ENCODE measurements around the gene ACTN3.

Gene ACTN3

DNA sequence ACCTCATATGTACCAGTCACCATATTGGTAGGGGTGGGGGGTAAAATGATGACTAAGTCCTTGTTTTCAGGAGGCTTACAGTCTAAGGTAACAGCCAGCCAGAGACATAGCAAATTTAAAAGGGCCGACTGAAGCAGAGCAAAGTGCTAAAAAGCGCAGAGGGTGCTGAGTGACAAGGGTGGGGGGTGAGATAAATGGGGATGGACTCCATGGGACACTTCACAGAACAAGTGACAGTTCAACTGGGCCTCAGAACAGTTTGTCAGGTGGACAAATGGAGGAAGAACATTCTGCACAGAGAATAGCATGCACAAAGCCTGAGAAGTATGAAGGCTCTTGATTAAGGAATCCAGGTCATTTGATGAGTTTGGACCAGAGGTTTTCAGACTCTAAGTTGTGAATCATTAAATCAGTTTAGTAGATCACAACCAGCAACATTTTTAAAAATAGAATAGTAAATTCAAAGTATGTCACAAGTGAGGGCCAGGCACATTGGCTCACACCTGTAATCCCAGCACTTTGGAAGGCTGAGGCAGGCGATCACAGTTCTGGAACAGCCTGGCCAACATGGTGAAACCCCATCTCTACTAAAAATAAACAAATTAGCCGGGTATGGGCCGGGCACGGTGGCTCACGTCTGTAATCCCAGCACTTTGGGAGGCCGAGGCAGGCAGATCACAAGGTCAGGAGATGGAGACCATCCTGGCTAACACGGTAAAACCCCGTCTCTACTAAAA, 22.2 kb upstream of the ACTN3 start:
- no peaks in the 10 kb centered on the region for H3K79me2 ChIP-seq (ENCODE audit: insufficient read depth, low read depth)
- H3K27ac ChIP-seq, result no peak overlapping the region
- H3K36me3 ChIP-seq (ENCODE audit: insufficient read depth), result no peaks in the 10 kb centered on the region
- H3K9ac ChIP-seq, result no peak overlapping the region
- H3K4me1 ChIP-seq (ENCODE audit: low read depth, poor library complexity, severe bottlenecking), result no peaks in the 10 kb centered on the region
- H2AFZ ChIP-seq (ENCODE audit: low read depth), result no peak overlapping the region
- no peak overlapping the region for H3K4me2 ChIP-seq
- no peaks in the 10 kb centered on the region for H3K27me3 ChIP-seq (ENCODE audit: insufficient read depth, low read depth)
- H4K20me1 ChIP-seq (ENCODE audit: insufficient read depth), result no peaks in the 10 kb centered on the region
- H3K4me3 ChIP-seq (IDR thresholded peaks at IDR 0.05; ENCODE audit: insufficient read depth, low read depth, low read length), result no peak overlapping the region
- TF ChIP-seq, protein P1, sequence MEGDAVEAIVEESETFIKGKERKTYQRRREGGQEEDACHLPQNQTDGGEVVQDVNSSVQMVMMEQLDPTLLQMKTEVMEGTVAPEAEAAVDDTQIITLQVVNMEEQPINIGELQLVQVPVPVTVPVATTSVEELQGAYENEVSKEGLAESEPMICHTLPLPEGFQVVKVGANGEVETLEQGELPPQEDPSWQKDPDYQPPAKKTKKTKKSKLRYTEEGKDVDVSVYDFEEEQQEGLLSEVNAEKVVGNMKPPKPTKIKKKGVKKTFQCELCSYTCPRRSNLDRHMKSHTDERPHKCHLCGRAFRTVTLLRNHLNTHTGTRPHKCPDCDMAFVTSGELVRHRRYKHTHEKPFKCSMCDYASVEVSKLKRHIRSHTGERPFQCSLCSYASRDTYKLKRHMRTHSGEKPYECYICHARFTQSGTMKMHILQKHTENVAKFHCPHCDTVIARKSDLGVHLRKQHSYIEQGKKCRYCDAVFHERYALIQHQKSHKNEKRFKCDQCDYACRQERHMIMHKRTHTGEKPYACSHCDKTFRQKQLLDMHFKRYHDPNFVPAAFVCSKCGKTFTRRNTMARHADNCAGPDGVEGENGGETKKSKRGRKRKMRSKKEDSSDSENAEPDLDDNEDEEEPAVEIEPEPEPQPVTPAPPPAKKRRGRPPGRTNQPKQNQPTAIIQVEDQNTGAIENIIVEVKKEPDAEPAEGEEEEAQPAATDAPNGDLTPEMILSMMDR (conservative IDR thresholded peaks at IDR 0.05; ENCODE audit: low read depth, low read length), result no peak

DNA sequence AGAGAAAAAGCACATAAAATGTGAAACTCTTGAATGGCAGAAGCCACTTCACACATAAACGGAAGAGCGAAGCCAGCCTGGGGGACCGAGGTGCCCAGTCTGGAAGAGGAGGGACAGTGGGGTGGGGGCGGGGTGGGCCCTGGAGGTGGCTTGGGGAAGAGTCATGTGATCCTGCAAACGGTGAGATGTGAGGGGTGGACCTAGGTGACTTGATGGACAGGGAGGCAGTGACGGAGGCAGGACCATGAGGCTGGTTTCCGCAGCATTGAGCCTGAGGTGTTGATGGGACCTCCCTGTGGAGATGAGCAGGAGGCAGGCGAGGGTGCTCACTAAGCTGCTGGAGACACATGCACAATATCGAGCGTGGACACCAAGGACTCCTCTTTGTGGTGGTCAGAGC, 17.6 kb upstream of the ACTN3 start:
- Histone ChIP-seq H3K9ac (no peak overlapping the region), H3K4me3 (IDR thresholded peaks at IDR 0.05; ENCODE audit: insufficient read depth, low read depth, low read length) (no peak overlapping the region), H2AFZ (ENCODE audit: low read depth) (no peak overlapping the region), H3K27me3 (ENCODE audit: insufficient read depth, low read depth) (no peaks in the 10 kb centered on the region), H3K27ac (no peak overlapping the region), H3K79me2 (ENCODE audit: insufficient read depth, low read depth) (no peaks in the 10 kb centered on the region), H3K4me2 (no peak overlapping the region), H4K20me1 (ENCODE audit: insufficient read depth) (no peaks in the 10 kb centered on the region), H3K36me3 (ENCODE audit: insufficient read depth) (no peaks in the 10 kb centered on the region), H3K4me1 (ENCODE audit: low read depth, poor library complexity, severe bottlenecking) (no peaks in the 10 kb centered on the region)
- TF ChIP-seq, protein P1 (conservative IDR thresholded peaks at IDR 0.05; ENCODE audit: low read depth, low read length), result no peak

- Histone ChIP-seq H3K27me3 (ENCODE audit: insufficient read depth, low read depth) (no peaks in the 10 kb centered on the region), H3K4me1 (ENCODE audit: low read depth, poor library complexity, severe bottlenecking) (no peaks in the 10 kb centered on the region), H3K27ac (no peak overlapping the region), H3K4me2 (no peak overlapping the region), H3K4me3 (IDR thresholded peaks at IDR 0.05; ENCODE audit: insufficient read depth, low read depth, low read length) (no peak overlapping the region), H3K79me2 (ENCODE audit: insufficient read depth, low read depth) (no peaks in the 10 kb centered on the region), H4K20me1 (ENCODE audit: insufficient read depth) (no peaks in the 10 kb centered on the region), H3K9ac (no peak overlapping the region), H2AFZ (ENCODE audit: low read depth) (no peak overlapping the region), H3K36me3 (ENCODE audit: insufficient read depth) (no peaks in the 10 kb centered on the region)
- TF ChIP-seq, protein P1 (conservative IDR thresholded peaks at IDR 0.05; ENCODE audit: low read depth, low read length), result no peak
Observed at GRCh38 chr11:66529655-66530054, 17.0 kb upstream of the ACTN3 start.

- Histone ChIP-seq H3K27me3 (ENCODE audit: insufficient read depth, low read depth) (no peaks in the 10 kb centered on the region), H4K20me1 (ENCODE audit: insufficient read depth) (no peaks in the 10 kb centered on the region), H3K4me3 (IDR thresholded peaks at IDR 0.05; ENCODE audit: insufficient read depth, low read depth, low read length) (no peak overlapping the region), H3K36me3 (ENCODE audit: insufficient read depth) (no peaks in the 10 kb centered on the region), H3K9ac (no peak overlapping the region), H3K4me1 (ENCODE audit: low read depth, poor library complexity, severe bottlenecking) (no peaks in the 10 kb centered on the region), H3K4me2 (no peak overlapping the region), H2AFZ (ENCODE audit: low read depth) (no peak overlapping the region), H3K27ac (no peak overlapping the region), H3K79me2 (ENCODE audit: insufficient read depth, low read depth) (no peaks in the 10 kb centered on the region)
- TF ChIP-seq, protein P1 (conservative IDR thresholded peaks at IDR 0.05; ENCODE audit: low read depth, low read length), result no peak
Observed at GRCh38 chr11:66530927-66531709, 15.6 kb upstream of the ACTN3 start.
